Vagina (tissue), 2 donors: ENCODE results near the gene RNU7-1.

Source experiments
- POLR2A ChIP-seq, 2 donors: fragments of 450-650 bp; IDR thresholded peaks; one replicate each; pipeline ENCODE4 v1.6.1; 2017; ENCODE audit warnings: antibody characterized with exemption in 2 of 2, mild to moderate bottlenecking in 2 of 2, moderate library complexity in 2 of 2
- POLR2AphosphoS5 ChIP-seq, 2 donors: sonication (generic); formaldehyde crosslinking; IDR thresholded peaks; one replicate each; pipeline ENCODE4 v1.9.0; 2017; ENCODE audit warnings: antibody characterized with exemption in 2 of 2, mild to moderate bottlenecking in 2 of 2, low read depth in 1 of 2; ENCODE audit not compliant: insufficient read depth in 1 of 2

- TF ChIP-seq POLR2AphosphoS5 (IDR thresholded peaks at IDR 0.05; ENCODE audit: insufficient read depth in 1 of 2, low read depth in 1 of 2): peak; percentile 24 to 63
- TF ChIP-seq POLR2A (IDR thresholded peaks at IDR 0.05): peak in 1 of 2 donors; percentile 31
Observed at GRCh38 chr12:6914246-6914946, 29.2 kb upstream of the RNU7-1 start, which contains the start of gene ENO2.
